ENCODE data around the gene MAGI2.
"Not testable (repeated sequence)": the region's sequence is repeated elsewhere in the genome, so short reads cannot be mapped to it uniquely, and the experiment has no call there.

MAGI2 gene

DNA sequence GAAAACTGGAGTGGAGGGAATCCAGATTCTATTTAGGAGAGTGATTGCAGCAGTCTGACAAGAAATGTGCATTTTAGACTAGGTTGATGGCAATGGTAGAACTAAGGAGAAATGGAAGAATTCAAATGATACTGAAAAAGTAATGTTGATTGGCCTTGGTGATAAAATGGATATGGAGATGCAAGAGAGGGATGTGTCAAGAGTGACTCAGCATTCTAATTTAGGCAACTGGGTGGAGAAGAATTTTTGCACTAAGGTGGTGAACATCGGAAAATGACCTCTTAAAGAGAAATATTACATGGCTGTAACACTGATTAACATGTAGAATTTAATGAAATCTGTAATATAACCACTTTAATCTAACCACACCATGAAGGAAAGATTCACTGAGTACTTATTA lies 848.3 kb downstream of the MAGI2 start:
- no peak for DNase-seq

DNA sequence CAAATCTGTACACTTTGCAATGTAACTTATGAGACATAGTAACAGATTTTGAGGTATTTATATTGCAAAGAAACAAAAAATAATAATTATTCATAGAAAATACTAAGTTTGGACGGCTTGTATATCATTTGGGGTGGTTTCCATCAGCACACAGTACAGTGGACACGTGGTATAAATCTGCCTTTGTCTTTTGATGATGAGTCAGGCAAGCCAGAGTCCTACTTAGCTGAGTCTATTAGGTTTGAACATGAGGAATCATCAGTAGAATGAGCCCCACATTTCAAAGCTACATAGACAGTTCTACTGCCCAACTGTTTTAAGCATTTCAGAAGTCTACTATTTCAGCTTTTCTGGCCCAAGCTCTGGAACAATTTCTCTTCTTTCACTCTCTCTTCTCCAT lies 851.7 kb downstream of the MAGI2 start:
- no peak for DNase-seq

DNA sequence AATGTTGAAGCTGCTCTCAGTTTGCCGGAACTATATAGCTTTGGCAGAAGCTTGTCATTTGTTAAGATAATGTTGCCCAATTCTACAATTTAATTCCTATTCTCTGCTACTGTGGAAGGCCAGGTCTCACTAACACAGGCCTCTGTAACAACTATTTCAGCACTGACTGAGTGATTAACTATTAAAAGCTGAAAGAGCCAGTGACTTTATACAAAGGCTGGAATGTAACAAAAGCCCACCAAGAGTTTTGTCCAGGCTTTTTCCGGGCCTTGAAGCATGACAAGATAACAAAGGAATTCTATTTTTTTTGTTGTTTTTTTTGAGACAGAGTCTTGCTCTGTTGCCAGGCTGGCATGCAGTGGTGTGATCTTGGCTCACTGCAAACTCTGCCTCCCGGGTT lies 859.3 kb downstream of the MAGI2 start:
- no peak for DNase-seq

DNA sequence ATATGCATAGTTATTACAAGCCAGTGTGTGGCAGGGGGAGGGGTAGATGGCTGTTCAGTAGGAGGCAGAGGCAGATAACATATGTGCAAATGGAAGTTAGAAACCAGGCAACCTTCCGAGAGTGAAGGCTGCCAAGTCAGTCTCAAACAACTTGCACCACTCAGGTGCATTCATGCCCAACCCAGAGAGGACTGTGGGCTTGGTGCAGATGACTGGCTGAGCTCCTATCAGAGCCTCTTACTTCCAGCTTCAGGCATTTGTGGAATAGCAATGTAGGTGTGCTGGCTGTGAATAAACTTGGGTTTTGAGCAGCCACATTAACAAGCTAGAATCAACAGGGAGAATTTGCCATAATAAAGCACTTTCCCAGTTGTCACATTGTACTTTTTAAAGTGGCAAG lies 865.1 kb downstream of the MAGI2 start:
- peak; percentile 24 for DNase-seq

DNA sequence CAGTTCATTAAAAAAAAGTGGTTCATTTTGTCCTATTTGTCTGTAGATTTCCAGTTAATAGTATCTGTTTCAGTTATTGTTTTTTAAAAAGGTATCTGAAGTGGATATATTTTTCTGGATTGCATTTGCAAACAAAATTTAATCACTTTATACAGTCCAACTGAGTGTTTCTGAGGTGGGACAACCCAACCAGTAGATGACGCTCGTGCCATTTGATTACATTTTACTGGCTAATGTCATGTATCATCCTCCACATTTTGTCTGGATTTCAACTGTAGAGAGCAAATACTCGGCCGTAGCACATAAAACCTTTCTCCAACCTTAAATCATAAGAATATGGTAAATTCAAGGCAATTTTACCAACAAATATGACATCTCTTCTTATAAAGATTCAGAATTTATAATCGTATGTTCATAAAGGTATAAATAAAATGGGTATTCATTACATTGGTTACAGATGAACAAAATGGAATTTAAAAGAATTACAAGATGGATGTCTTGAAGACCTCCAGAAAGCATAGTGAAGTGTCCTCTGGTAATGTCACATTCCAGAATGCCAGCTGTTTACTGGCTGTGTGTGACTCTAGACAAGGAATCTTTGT lies 865.9 kb downstream of the MAGI2 start:
- DNase-seq: peak; percentile 23

DNA sequence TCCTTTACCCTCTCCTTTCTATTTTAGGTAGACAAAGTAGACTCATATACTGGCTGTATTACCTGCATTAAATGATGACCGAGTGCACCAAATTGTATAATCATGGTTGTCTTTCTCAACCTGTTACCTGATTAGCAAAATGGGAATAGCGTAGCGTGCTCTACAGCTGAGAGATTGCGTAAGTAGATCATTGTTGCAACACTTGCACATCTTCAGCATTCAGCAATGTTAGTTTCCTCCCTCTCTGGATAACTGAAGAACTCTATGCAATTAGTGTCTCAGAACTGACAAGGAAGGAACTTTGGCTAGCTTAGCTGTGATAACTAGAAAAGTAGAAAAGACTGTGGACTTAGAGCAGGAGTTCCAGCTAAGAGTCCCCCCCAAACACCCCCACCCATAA lies 867.5 kb downstream of the MAGI2 start:
- DNase-seq: no peak

DNA sequence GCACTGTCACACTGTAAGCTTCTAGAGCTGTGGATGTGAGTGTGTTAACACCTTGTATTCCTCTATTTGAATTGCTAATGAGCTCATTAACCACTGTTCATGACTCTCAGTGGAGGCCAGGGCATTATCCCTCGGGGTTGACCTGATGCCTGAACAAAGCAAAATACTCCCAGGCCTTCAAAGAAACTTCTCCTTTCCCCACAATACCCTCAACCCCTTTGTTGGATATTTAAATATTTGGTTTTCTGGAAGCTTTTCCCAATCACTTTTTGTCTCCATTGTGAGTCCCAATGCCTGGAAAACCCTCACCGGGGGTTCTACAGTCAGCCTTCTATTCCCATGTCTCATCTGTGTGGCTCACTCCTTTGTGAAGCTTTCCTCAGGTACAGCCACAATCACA lies 874.8 kb downstream of the MAGI2 start:
- DNase-seq: no peak

DNA sequence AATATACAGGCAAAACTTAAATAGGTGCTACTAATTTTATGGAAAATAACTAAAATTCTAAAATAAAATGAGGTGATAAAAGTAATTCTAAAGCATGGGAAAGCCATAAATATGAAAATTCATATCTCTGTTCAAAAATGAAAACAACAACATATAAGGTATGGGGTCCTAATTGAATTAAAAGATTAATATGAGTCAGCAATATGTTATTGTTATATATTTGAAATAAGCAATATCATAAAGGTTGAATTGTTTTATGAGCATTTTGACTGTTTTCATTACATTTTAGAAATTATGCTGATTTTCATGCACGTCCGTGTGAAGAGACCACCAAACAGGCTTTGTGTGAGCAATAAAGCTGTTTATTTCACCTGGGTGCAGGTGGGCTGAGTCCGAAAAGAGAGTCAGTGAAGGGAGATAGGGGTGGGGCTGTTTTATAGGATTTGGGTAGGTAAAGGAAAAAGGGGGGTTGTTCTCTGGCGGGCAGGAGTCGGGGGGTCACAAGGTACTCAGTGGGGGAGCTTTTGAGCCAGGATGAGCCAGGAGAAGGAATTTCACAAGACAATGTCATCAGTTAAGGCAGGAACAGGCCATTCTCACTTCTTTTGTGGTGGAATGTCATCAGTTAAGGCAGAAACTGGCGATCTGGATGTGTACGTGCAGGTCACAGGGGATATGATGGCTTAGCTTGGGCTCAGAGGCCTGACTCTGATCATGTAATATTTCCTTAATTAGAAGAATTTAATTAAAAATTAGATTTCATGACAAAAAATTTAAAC lies 876.1 kb downstream of the MAGI2 start:
- not testable (repeated sequence) for DNase-seq

DNA sequence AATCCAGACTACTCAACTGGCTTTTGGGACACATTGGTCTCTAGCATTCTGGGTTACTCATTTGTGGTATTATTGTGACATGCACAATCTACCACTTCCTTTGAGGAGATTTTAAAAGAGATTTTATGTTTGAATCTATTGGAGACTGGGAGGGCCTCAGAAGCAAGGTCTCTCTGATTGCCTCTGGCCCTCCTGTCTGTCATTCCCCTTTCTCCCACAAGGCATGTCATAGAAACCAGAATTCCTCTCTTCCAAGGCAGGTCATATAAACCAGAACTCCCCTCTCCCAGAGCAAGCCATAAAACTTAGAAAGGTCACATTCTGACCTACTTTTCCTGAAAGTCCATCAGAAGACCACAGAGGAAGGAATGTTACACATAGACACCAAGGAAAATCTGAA lies 877.2 kb downstream of the MAGI2 start:
- no peak for DNase-seq

DNA sequence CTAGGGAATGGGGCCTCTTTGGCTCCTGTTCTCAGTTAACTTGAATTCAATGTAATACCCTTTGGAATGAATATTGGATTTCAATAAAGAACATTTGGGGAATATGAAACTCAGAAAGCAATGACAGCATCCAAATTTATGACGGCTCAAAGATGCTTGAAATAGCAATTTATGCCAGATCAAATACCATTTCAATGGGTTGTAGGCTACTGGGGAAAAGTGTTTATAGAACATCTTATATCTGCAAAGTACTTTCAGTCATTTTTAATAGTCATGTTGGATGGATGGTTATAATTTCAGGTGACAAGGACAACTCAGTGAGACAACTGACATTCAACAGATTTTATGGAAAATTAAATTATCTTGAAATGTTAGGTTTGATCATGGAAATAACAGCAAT lies 882.2 kb downstream of the MAGI2 start:
- DNase-seq: no peak

DNA sequence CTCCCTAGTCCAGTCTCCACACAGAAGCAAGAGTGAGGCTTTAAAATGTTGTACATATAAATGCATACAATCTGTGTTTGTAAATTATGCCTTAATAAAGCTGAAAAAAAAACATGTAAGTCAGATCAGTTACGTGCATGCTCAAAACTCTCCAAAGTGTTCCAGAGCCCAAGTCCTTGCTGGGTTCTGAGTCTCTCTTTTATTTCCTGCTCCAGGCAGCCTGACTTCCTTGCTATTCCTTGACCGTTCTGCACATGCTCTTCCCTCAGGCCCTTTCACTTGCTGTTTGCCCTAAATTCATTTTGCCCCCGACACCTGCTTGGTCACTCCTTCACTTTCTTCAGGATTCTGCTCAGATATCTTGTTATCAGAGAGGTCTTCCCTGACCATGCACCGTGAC lies 884.8 kb downstream of the MAGI2 start:
- no peak for DNase-seq

DNA sequence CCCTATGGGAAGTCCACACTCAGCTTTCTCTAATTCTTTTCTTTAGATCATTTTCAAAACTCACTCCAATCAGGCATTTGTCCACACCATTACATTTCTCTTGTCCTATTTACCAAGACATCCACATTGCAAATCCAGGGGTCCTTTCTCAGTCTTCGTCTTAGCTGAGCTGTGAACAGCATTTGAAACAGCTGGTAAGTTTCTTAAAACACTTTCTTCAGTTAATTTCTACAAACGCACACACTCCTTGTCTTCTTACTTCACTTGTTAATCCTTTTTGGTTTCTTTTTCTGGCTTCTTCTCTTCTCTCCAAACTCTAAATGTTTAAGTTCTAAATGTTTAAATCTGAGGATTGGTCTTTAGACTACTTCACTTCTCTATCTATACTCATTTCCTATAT lies 885.6 kb downstream of the MAGI2 start:
- DNase-seq: no peak

DNA sequence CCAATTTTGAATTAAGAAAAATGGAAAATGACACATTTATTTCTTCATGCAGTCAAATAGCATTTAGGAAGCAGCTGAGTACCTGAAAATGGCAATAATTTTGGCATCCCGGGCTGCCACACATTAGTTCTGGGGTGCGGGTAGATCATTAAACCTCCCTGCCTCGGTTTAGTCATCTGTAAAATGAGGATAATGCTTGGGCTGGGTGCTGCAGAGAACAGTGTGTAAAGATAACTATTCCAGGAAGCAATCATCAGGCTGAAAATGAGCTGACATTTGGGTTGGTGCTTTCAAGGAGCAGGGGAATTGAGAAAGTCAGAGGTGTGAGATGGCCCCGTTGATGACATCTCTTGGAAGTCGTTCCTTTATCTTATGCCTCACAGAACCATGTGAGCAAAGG lies 887.7 kb downstream of the MAGI2 start:
- no peak for DNase-seq

DNA sequence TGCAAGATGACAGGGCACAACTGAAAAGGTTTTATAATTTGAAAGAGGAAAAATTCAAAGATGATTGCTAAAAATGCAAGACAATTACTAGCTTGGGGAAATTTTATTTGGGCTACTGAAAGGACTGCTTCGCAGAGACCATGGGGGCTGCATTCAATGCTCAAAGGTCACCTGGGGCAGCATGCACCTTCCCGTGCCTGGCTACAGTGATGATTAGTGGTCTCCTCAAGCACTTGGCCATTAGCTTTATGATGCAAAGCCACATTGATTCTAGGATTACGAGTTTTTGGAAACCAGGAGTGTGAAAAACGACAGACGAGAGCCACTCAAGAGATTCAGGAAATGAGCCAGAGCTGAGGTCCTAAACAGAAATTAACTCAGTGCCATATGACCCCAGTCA lies 890.3 kb downstream of the MAGI2 start:
- DNase-seq: no peak

DNA sequence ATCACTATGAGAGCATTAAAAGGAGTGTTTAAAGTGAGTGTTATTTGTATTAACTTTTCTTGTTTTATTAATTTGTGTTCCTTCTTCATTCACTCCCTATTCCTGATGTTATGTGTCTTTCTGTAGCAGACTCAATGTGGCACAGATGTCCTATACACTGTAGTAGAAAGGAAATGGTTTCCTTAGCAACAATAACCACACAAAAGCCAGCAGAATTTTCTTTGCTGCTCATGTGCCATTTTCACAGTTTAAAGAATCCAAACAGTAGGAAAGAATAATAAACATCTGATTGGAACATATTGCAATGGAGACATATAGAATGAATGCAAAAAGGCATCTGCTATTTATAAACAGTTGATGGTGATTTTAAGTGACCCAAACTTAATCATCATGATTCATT lies 891.3 kb downstream of the MAGI2 start:
- DNase-seq: no peak

DNA sequence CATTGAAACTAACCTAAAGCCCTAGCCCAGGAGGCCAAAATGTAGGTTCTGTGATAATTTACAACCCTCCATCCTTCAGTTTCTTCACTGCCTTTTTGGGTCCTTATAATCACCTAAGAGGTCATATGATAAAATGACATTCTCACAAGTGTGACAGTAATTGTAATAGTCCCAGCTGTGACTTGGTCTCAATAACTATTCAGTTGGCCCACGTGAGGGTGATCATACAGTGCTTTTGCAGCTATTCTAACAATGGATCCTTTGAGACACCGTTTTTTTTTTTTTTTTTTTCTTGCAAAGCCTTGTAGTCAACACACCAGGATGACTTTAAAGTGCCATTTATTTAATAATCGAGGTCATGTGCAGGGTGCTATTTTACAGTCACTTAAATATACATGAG lies 894.9 kb downstream of the MAGI2 start:
- no peak for DNase-seq

DNA sequence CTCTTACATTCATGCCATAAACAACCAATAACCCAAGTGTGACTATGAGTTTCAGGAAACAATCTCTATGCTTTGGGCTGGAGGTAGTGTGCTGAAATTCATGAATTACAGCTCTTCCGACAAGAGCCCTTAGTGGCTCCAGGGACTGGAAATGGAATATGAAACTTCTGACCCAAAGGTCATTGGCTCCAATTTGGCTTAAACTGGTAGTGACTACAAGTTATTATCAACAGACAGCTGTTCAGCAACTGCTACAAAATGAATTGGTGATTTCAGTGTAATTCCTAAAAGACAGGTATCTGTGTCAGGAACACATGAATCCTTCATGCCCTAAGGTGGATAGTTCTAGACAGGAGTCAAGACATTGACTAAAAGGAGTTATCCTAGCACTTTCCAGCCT lies 909.5 kb downstream of the MAGI2 start:
- DNase-seq: no peak

DNA sequence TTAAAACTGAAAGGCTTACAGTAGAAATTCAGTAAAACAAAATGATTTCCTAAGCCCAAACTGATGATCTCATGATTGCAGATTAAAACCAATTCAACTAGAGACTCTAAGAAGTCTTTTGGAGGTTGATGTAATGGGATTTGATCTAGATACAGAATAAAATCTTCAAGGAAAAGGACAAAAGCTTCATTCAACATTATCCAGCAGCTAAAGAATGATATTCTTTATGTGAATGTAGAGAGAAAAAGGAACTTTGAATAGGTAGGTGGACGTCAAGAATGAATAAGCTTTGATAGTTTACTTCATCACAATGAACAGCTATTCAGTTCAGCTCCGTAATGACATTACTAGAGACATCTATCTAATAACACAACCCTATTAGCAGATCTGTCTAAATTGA lies 910.5 kb downstream of the MAGI2 start:
- DNase-seq: no peak

DNA sequence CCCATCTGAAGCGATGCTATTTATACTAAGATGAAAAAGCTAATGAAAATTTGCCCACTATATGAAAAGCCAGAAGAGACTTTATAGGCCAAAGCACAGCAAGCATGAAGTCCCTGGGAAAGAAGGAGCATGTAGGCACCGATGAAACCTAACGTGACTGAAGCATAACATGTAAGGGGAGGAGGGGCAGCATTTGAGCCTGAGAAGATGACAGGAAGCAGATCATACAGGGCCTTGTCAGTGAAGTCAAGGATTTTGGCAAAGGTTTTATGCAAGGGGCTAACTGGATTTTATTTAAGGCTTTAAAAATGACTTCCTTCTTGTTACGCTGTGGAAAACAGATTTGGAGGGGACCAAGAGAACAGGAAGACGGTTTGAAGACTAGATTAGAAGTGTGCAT lies 910.9 kb downstream of the MAGI2 start:
- no peak for DNase-seq

DNA sequence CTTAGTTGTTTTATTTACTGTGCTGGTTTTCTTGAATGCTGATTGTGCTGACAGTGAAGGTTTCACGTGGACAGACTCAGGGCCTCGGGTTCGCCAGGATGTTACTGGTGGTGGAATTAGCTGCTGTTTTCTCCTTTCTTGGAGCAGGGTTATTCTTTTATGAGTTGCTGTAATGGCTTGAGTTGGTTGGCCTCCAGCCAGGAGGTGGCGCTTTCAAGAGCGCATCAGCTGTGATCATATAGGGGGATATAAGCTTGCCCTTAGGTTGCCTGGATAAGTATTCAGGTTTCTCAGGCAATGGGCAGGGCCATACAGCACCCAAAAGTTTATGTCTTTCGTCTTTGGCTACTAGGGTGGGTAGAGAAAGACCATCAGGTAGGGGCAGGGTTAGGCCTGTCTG lies 913.6 kb downstream of the MAGI2 start:
- DNase-seq: no peak

DNA sequence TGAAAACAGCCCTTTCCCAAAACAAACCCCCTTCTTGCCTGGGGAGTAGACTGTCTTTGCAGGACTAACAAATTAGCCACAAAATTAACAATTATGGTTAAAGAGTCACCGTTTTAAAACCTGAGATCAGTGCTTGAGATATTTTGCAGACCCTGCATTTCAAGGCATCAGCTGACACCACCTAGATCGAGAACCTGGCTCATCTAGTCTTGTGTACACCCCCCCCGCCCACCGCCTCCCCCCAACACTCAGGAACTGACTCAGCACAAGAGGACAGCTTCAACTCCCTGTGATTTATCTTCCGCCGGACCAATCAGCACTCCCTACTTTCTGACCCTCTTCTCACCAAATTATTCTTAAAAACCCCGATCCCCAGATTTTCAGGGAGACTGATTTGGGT lies 917.8 kb downstream of the MAGI2 start:
- DNase-seq: no peak

DNA sequence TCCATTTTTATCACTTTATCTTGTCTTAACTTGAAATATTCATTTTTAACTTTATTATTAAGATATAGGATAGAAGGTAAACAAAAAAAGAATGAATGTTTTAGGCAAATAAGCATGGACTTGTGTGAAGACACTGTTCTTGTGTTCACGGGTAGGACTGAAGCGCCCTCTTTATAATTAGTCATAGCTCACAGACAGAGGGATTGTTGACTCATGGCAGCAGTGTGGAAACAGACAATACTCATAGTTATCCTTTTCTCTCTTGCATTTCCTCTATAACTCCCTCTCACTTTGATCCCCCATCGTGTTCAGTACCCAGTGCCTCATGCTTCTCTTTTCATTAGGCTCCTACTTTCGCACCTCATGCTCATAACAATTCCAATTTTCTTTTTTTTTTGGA lies 923.1 kb downstream of the MAGI2 start:
- peak; percentile 7 for DNase-seq

DNA sequence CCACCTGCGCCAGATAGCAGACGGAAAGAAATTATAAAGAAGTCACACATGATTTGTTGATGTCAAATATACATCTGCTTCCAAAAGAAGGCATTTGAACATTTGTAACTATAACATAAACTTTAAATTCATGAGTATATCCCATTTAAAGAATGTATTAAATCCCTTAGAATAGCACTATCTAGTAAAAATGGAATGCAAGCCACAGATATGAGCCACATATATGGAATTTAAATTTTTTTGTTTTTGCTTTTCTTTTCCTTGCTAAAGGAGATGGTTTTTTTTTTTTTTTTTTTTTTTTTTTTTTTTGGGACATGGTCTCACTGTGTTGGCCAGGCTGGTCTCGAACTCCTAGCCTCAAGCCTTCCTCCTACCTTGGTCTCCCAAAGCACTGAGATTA lies 924.1 kb downstream of the MAGI2 start:
- no peak for DNase-seq

DNA sequence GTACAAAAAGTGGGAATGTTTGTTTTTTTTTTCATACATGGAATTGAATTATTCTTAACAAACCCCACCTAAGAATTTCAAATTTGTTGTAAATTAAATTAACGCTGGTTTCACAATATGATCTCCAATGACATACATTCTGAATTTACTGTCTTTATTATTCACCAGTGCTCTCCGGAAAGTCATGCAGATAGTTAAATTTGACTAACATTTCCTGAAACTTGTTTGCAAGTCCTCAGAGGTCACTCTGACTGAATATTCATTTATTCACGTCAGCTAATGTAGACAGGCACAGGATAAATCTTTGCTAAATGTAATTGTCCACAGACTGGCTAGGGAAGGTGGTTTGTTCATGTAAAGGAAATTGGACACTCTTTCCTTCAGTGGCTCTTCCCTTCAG lies 924.5 kb downstream of the MAGI2 start:
- no peak for DNase-seq

DNA sequence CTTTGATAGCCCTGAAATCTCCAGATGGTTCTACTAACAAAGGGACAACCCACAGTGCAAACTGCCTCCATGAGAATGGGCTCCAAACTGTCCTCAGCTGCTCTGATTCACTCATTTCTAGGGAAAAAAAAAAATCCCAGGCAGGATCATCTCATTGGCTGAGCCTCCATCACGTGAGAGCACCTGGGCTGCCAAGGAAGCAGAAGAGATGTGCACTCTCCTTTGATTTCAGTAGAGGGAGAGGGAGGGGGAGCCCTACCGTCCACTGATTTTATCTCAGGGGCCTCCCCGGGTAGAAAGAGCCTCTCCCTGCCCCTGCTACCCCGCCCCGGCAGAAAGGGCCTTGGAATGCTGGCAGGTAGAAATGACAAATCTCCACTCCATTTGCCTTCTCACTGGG lies 929.5 kb downstream of the MAGI2 start:
- no peak for DNase-seq

Measured in COR-L47 (cell line).